ENCODE results near the gene PPP1R9B.

GRCh38 chr17:50180620-50181019, 30.1 kb upstream of the PPP1R9B start:
- TF ChIP-seq, protein P1, sequence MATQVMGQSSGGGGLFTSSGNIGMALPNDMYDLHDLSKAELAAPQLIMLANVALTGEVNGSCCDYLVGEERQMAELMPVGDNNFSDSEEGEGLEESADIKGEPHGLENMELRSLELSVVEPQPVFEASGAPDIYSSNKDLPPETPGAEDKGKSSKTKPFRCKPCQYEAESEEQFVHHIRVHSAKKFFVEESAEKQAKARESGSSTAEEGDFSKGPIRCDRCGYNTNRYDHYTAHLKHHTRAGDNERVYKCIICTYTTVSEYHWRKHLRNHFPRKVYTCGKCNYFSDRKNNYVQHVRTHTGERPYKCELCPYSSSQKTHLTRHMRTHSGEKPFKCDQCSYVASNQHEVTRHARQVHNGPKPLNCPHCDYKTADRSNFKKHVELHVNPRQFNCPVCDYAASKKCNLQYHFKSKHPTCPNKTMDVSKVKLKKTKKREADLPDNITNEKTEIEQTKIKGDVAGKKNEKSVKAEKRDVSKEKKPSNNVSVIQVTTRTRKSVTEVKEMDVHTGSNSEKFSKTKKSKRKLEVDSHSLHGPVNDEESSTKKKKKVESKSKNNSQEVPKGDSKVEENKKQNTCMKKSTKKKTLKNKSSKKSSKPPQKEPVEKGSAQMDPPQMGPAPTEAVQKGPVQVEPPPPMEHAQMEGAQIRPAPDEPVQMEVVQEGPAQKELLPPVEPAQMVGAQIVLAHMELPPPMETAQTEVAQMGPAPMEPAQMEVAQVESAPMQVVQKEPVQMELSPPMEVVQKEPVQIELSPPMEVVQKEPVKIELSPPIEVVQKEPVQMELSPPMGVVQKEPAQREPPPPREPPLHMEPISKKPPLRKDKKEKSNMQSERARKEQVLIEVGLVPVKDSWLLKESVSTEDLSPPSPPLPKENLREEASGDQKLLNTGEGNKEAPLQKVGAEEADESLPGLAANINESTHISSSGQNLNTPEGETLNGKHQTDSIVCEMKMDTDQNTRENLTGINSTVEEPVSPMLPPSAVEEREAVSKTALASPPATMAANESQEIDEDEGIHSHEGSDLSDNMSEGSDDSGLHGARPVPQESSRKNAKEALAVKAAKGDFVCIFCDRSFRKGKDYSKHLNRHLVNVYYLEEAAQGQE (IDR thresholded peaks at IDR 0.05; ENCODE audit: insufficient read depth in 1 of 2, low read depth in 2 of 2, low read length in 2 of 2) = no peak
- no peak for TF ChIP-seq SIN3A (IDR thresholded peaks at IDR 0.05; ENCODE audit: borderline replicate concordance, insufficient read depth, low read length)
- TF ChIP-seq TAF1 (IDR thresholded peaks at IDR 0.05; ENCODE audit: borderline replicate concordance, insufficient read depth, low read length) = no peak
- TF ChIP-seq POLR2AphosphoS5 (IDR thresholded peaks at IDR 0.05; ENCODE audit: low read depth, low read length) = no peak
